Measurements from ENCODE around the gene PFKFB3.
A peak's percentile ranks its signal among the peaks of the same experiment; 100 is the strongest.

PFKFB3 gene

GRCh38 chr10:6211671-6212635 lies 9.2 kb downstream of the PFKFB3 start:
- DNase-seq (ENCODE audit: low read depth) = peak; percentile 73
- no peak overlapping the region for H3K4me3 ChIP-seq (ENCODE audit: low read length)
- TF ChIP-seq CTCF (conservative IDR thresholded peaks at IDR 0.05; ENCODE audit: low read length) = no peak

GRCh38 chr10:6212806-6213205 lies 10.1 kb downstream of the PFKFB3 start:
- no peak overlapping the region for H3K4me3 ChIP-seq (ENCODE audit: low read length)
- no peak for TF ChIP-seq CTCF (conservative IDR thresholded peaks at IDR 0.05; ENCODE audit: low read length)
- DNase-seq (ENCODE audit: low read depth) = no peak

GRCh38 chr10:6213257-6213905 lies 10.6 kb downstream of the PFKFB3 start:
- TF ChIP-seq CTCF (conservative IDR thresholded peaks at IDR 0.05; ENCODE audit: low read length) = no peak
- no peak for DNase-seq (ENCODE audit: low read depth)
- H3K4me3 ChIP-seq (ENCODE audit: low read length) = no peak overlapping the region

- DNase-seq (ENCODE audit: low read depth) = no peak
- no peak overlapping the region for H3K4me3 ChIP-seq (ENCODE audit: low read length)
- no peak for TF ChIP-seq CTCF (conservative IDR thresholded peaks at IDR 0.05; ENCODE audit: low read length)
Observed at GRCh38 chr10:6213908-6214307, 11.2 kb downstream of the PFKFB3 start.

GRCh38 chr10:6214612-6215011 lies 11.9 kb downstream of the PFKFB3 start:
- DNase-seq (ENCODE audit: low read depth) = no peak
- H3K4me3 ChIP-seq (ENCODE audit: low read length) = no peak overlapping the region

GRCh38 chr10:6215241-6215640 lies 12.5 kb downstream of the PFKFB3 start:
- H3K4me3 ChIP-seq (ENCODE audit: low read length) = no peak overlapping the region
- TF ChIP-seq CTCF (conservative IDR thresholded peaks at IDR 0.05; ENCODE audit: low read length) = no peak
- DNase-seq (ENCODE audit: low read depth) = no peak

More at GRCh38 chr10:6214612-6215011, 11.9 kb downstream of the PFKFB3 start:
- no peak for TF ChIP-seq CTCF (conservative IDR thresholded peaks at IDR 0.05; ENCODE audit: low read length)
